CD8-positive, alpha-beta memory T cell (primary cell): Measurements from ENCODE around the gene KATNAL1. TPM values are rescaled to one million over a fixed set of nuclear protein-coding genes. Genes with fewer than 3 reads are reported as not detected.

ENCODE experiments used
- polyA plus RNA-seq: library from polyadenylated mRNA; unstranded; fragments of 300-500 nt; fragmentation: Illumina TruSeq; gene quantifications from one replicate; pipeline ENCODE4 v1.2.3, GENCODE V29; 2021
- total RNA-seq, 2 experiments: library from RNA; stranded (reverse); gene quantifications; one replicate each; pipeline ENCODE4 v1.2.3, GENCODE V29; 2021

The KATNAL1 gene
- total and polyA plus RNA-seq, 3 experiments from 2014 or later, result 5.6 to 16.5 (median 11.0) TPM

Other genes with a start within 250 kb of the KATNAL1 start
- not detected for gene UBE2L5, start 114.9 kb upstream of the KATNAL1 start, total RNA-seq
- gene UBE2L5, start 114.9 kb upstream of the KATNAL1 start, polyA plus RNA-seq, result not detected
- gene HMGB1, start 158.4 kb upstream of the KATNAL1 start, total RNA-seq, result 100 to 1,000 TPM; 694 to 729 TPM
- gene HMGB1, start 158.4 kb upstream of the KATNAL1 start, polyA plus RNA-seq, result 642 TPM